DLD1 (cell line): ENCODE results near the gene CHRNG.
"Not testable (repeated sequence)": the region's sequence is repeated elsewhere in the genome, so short reads cannot be mapped to it uniquely, and the experiment has no call there.

Experiments used
- in situ Hi-C: cut with HindIII; loops from 2 replicates; pipeline ENCODE4 v1.10.0; 2017; ENCODE audit warnings: low sequenced_read_pairs

Gene CHRNG

GRCh38 chr2:232526372-232526941 lies 13.0 kb upstream of the CHRNG start:
- in situ Hi-C loops = no loop called here

DNA sequence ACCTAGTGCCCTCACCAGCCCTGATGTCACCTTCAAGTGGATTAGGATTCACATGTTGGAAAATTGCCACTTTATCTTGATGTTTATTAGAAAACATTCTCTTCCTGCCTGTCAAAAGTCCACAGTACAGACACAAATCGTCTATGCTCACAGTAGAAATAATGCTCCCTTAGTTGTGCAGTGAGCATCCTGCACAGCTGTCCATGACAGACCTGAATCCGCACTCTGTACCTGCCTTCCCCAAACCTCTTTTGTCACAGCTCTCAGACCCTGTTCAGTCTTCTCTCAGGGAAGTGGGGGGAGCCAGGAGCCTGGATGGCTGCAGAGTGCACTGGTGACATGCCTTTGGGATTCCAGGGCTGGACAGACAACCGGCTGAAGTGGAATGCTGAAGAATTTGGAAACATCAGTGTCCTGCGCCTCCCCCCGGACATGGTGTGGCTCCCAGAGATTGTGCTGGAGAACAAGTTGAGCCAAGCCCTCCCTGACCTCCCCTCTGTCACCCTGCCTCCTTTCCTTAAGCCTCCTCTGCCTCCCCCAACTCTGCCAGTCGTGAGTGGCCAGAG lies 11.5 kb upstream of the CHRNG start:
- in situ Hi-C loops = no loop called here

GRCh38 chr2:232528746-232529460 lies 10.6 kb upstream of the CHRNG start:
- in situ Hi-C loops = no loop called here

GRCh38 chr2:232529806-232530547 lies 9.5 kb upstream of the CHRNG start:
- in situ Hi-C loops = no loop called here

DNA sequence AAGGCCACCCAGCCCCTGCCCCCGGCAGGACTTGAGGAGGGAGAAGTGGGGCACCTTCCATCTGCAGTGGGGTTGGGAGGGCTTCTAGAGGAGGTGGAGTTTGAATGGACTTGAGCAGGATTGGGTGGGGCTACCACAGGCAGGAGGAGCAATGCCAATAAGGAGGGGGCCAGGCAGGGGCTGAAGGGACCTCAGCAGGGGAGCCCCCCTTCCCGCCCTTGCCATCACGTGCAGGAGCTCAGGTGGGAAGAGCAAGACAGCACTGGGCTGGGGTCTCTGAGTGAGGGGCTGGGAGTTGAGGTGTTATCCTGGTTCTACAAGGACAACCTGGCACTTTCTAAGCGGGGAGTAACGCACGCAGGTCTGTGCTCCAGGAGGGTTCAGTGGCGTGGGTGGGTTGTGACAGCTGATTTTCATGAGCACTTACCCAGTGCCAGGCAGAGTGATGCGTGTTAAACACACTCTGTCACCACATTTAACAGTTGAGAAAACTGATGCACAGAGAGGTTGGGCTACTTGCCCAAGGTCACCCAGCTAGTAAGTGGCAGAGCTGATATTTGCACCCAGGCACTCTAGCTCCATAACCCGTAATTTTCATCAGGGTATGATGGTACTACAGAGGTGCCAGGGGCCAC lies 8.7 kb upstream of the CHRNG start:
- in situ Hi-C loops = no loop called here

GRCh38 chr2:232532419-232532818 lies 7.1 kb upstream of the CHRNG start:
- in situ Hi-C loops = no loop called here

DNA sequence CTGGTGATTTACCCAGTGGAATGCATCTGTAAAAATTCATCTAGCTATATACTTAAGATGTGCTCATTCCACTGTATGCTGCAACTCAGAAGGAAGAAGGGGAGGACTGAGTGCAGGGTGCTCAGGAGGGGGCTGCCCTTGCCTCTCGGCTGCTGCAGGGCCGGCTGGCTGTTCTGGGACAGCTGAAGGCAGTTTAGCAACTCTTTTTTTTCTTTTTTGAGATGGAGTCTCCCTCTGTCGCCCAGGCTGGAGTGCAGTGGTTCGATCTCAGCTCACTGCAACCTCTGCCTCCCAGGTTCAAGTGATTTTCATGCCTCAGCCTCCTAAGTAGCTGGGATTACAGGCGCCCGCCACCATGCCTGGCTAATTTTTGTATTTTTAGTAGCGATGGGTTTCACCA lies 6.7 kb upstream of the CHRNG start:
- in situ Hi-C loops = not testable (repeated sequence)

GRCh38 chr2:232533944-232534710 lies 5.4 kb upstream of the CHRNG start:
- in situ Hi-C loops = no loop called here

GRCh38 chr2:232534940-232535651 lies 4.4 kb upstream of the CHRNG start:
- in situ Hi-C loops = no loop called here

GRCh38 chr2:232535761-232536530 lies 3.5 kb upstream of the CHRNG start:
- in situ Hi-C loops = no loop called here

DNA sequence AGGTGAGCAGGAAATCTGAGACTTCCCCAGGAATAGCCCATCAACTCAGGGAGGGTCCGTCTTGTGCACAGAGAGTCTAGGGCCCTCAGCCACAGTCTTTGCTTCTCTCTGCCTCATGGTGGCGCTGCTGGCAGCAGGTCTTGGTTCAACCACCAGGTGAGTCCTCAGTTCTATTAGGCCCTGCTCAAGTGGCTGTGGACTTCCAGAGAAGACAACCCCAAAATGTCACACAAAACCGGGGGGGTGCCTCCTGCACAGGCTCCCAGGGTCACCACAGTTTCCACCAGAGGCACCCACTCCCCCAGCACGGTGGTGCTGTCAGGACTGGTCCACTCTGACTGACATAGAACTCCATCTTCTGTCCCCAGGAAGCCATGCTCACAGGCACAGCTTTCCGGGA lies 2.4 kb upstream of the CHRNG start:
- in situ Hi-C loops = no loop called here

DNA sequence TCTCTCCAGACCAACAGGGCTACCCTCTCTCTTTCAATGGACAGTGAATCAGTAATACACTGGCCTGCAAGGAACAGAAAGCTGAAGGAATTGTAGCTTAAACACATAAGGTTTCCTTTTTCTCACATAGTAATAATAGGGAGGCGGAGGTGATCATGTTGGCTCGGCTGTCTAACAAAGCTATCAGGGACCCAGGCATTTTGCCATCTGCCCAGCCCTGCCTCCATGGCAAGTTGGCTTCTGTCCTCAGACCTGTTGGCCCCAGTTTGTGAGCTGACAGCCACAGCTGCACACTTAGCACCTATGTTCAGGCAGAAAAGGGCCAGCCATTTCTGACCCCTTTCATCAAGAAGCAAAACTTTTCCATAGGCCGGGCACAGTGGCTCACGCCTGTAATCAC lies 2.0 kb upstream of the CHRNG start:
- in situ Hi-C loops = no loop called here

DNA sequence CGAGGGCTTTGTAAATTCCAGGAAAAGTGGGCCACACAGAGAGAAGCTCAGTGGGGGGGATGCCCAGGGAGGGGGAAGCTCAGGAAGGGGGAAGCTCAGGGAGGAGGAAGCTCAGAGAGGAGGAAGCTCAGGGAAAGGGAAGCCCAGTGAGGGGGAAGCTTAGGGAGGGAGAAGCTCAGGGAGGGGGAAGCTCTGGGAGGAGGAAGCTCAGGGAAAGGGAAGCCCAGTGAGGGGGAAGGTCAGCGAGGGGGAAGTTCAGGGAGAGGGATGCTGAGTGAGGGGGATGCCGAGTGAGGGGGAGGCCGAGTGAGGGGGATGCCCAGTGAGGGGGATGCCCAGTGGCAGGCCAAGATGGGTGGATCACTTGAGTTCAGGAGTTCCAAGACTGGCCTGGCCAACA lies 821 bp upstream of the CHRNG start:
- in situ Hi-C loops = no loop called here

- in situ Hi-C loops = no loop called here
Measured at GRCh38 chr2:232540441-232541041, 1.0 kb downstream of the CHRNG start.

- in situ Hi-C loops = no loop called here
Measured at GRCh38 chr2:232541195-232541960, 1.9 kb downstream of the CHRNG start.

GRCh38 chr2:232541961-232542714 lies 2.6 kb downstream of the CHRNG start:
- in situ Hi-C loops = no loop called here

- in situ Hi-C loops = no loop called here
Measured at GRCh38 chr2:232542715-232543467, 3.4 kb downstream of the CHRNG start.
